Endometrium (tissue), 2 donors: ENCODE measurements around the gene TIMMDC1.

ENCODE experiments used
- FAIRE-seq: peaks from 2 replicates; lab custom pipeline; 2012; peaks lifted over from hg19 to GRCh38; lab: Jason Lieb, UNC
- donor health status: control.
- donor health status: control.

Gene TIMMDC1, protein sequence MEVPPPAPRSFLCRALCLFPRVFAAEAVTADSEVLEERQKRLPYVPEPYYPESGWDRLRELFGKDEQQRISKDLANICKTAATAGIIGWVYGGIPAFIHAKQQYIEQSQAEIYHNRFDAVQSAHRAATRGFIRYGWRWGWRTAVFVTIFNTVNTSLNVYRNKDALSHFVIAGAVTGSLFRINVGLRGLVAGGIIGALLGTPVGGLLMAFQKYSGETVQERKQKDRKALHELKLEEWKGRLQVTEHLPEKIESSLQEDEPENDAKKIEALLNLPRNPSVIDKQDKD

DNA sequence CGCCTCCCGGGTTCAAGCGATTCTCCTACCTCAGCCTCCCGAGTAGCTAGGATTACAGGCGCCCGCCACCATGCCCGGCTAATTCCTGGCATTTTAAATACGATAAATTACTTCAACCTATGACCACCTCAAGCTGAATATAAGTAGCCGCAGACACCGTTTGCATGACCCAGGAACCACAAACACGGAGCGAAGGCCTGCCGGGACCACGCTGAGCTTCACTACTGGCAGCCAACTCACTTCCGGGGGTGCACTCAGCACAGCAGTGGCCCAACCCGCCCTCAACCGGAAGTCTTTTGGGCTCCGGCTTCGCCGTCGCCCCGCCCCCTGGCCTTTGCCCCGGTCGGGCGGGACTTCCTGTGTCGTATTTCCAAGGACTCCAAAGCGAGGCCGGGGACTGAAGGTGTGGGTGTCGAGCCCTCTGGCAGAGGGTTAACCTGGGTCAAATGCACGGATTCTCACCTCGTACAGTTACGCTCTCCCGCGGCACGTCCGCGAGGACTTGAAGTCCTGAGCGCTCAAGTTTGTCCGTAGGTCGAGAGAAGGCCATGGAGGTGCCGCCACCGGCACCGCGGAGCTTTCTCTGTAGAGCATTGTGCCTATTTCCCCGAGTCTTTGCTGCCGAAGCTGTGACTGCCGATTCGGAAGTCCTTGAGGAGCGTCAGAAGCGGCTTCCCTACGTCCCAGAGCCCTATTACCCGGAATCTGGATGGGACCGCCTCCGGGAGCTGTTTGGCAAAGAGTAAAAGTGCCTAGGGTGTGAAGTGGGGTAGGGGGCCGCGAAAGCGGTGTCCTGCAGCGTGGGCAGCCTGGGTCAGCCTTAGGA lies at the start of gene TIMMDC1:
TIMMDC1 (plus strand) TSS at position 362 of the 826 bp plus-strand sequence; CDS start at position 549, 187 bp downstream.
- FAIRE-seq, result peak; percentile 88

DNA sequence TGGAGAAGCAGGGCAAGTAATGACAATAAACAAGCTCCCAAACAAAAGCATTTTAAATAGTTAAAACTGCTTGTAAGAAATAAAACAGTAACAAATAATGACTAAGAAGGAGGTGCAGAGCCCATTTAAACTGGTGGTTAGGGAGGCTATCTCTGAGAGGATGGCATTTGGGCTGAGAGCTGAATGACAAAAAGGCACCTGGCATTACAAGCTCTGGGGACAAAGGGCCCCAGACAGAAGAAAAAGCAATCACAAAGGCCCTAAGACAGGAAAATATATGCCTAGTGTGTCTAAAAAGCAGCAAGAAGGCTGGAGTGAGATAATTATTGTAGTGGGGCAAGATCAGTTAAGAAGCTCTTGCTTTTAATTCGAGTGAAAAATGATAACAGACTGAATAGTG lies 44.5 kb upstream of the TIMMDC1 start:
- no peak for FAIRE-seq

DNA sequence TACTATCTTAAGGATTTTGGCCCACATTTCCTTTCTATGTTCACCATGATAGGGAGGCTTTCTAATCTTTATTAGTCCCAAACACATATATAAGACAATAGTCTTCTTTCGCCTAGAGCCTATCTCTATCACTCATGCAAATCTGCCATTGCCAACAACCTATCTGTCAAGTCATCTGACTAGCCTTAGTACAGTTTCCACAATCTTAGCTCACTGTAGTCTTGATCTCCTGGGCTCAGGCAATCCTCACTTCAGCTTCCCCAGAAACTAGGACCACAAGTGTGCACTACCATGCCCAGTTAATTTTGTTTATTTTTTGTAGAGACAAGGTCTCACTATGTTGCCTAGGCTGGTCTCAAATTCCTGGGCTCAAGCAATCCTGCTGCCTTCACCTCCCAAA lies 41.9 kb upstream of the TIMMDC1 start:
- FAIRE-seq, result no peak

DNA sequence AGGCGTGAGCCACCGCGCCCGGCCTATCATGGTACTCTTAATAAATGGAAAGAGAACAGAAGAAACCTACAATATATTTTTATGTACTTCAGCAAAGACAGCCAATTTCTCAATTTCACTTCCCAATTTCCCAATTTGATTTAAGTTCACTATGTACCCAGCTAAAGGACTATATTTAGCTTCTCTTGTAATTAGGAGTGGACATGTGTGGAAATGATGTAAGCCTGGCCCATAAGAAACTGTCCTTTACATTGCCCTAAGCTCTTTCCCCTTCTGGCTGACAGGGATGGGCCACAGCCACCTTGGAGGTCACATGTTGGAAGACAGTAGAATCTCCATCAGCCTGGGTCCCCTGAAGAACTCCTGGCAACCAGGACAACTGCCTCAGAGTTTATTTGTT lies 41.1 kb upstream of the TIMMDC1 start:
- no peak for FAIRE-seq

DNA sequence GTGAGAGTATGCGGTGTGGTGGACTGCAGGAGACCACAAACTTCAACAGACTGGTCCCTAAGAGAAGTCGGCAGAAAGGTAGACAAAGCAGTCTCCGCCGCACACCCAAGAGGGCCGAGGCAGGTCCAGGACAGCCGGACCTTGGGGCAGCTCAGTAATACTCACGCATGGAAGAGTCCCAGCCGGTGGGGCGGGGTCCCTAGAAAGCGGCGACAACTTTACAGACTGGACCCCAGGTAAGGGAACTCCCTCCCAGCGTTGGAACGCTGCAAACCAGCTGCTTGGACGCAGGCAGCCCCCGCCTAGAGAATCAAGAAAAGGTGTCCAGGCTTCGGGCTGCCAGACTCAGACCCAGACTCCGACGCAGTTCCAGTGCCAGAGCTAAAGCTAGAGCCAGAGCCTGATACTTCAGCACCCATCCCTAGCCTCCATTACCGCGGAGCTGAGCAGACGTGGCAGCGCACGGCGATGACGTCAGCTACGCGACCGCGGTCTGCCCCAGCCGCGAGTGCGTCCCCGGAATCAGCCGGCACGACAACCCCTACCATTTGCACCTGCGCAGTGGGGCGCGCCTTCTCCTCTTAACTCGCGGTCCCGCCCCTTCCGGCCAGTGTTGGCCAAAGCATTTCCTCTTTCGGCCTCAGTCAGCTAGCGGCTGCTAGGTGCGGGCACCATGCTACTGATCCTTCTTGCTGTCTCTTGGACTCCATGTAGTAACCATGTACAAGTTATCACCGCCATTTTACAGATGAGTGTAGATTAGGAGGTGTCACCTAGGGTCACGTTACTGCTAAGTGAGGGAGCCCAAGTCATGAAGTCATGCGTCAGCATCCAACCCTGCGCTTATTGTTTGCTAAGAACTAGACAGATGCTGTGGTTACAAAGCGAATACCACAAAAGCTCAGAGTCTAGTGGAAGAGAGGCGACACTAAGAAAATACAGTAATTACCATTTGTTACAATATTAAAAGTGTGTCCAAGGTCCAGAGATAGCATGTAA lies 34.9 kb upstream of the TIMMDC1 start, which contains the start of gene TMEM39A:
TMEM39A (minus strand) TSS at position 445 of the 999 bp plus-strand sequence. CDS start 1,541 bp downstream, outside the sequence.
- peak; percentile 96 for FAIRE-seq

DNA sequence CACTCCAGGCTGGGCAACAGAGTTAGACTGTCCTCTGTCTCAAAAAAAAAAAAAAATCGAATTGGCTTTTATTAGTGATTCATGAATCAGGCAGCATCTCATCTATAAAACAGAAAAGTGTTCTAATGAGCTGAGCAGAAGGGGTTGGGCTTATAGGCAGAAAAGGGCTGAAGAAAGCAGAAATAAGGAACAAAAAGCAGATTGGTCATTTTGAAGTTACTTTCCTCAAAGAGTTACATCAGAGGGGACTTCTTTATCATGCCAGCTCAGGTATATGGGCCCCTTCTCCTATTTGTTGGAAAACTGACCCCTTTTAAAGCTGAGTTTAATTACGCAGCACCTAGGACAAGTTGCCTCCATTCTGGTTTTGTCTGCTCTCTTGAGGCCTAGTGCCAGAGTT lies 30.3 kb upstream of the TIMMDC1 start:
- FAIRE-seq, result no peak

DNA sequence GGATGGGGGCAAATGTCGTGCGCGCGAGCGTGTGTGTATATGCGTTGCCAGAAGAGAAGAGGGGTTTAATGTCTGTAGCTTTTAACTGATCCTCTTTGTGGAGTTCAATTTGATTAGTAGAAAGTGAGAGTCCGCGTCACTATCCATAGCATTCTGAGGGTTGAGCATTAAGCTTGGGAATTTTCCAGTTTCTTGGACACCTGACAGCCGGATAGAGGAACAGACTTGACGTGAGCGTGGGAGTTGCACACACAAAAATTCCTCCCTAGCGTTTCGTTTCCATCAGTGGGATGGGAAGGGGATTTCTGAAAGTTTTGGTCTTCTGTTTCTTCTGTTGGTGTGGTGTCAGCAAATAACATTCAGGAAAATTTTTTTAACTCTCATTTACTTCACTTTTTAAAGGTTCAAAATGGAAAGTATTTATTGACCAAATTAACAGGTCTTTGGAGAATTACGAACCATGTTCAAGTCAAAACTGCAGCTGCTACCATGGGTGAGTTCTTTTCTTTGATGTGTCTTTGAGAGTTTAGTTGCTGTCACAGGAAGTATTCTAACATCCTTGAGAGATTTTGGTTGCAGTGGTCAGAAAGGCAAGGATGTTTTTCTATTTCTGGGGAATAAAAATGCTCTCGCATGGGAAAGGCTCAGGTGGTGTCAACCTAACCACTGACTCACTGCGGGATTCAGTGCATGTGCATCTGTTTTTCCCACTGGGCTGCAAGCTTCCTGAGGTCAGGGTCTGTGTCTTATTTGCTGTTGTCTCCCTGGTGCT lies 28.7 kb upstream of the TIMMDC1 start:
- FAIRE-seq, result no peak

DNA sequence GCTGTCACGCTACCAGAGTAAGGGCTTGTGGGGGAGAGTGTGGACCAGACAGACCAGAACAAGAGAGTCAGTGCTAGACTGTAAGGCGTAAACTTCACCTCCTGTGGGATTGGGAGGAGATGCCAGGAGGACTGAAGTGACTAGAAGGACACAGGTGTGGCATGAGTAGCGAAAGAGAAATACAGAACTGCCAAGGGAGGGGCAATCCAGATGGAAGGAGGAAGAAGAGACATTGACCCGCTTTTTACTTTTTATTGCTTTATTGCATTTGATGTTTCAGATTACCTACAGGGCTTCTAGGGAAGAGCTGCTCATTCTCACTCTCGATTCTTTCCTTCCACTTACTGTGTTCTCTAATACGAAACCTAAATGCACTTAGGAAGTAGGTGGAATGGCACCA lies 27.5 kb upstream of the TIMMDC1 start:
- no peak for FAIRE-seq

DNA sequence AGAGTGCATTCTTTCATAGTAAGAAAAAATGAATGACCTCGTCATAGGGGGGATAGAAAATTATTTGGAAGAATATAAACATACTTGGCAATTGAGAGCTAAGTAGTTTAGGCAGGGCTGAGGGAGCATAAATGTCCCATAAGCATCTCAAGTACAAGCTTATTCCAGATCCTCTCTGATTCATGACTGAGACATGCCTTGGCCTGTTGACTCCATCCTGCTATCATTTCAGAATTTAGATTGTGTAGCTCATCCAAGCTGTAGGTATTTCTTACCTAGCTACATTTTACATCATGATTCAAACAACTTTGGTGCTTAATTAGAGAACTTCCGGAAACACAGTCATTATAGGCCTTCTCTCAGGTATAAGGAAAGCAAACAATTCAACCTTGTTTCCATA lies 17.3 kb upstream of the TIMMDC1 start:
- no peak for FAIRE-seq

DNA sequence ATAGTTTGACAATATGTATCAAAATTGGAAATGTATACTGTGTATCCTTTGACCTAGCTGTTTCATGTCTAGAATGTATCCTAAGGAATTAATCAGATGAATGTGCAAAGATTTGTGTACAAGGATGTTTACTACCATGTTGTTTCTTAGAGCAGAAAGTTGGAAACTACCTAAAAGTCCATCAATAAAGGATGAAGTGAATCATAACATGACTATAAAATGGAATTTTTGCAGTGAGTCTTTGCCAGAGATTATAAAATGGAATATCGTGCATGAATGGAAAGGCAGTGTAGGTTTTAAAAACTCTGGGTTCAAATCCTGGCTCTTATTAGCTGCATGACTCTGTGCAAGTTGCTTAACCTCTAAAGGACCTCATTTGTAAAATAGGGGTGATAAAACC lies 15.2 kb upstream of the TIMMDC1 start:
- FAIRE-seq, result no peak

DNA sequence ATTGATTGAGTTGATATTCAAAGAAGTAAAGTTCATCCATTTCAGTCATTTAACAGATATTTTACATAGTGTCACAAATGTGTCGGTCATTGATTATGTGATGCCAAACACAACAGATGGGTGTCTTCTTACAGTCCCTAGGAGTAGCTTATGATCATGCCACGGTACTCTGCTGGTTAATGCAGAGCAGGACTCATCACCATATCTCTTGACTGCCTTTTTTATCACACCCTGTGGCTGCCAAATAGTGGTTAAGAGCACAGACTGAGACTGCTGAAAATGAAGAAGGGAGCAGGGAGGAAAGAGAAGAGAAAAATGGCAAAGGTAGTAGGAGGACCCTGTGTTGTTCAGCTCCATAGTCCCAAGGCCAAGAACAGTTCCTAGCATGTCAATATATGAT lies 12.8 kb upstream of the TIMMDC1 start:
- FAIRE-seq, result no peak

DNA sequence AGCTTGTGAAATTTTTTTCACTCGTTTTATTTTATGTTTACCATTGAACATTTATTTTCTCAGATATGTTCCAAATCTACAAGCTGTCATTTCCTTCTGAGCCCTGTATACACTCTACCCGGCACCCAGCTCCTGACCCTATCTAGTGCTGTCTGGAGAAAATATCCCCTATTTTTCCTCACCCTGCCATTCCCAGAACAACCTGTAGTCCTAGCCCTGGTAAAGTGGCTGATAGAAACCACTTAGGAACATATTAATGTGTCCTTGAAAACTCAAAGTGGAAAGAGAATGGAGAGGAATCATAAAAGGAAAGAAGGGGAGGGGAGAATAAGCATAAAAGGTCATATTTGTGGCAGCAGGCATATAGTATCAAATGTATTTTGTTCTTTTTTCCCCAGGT lies 8.2 kb upstream of the TIMMDC1 start:
- FAIRE-seq, result no peak

DNA sequence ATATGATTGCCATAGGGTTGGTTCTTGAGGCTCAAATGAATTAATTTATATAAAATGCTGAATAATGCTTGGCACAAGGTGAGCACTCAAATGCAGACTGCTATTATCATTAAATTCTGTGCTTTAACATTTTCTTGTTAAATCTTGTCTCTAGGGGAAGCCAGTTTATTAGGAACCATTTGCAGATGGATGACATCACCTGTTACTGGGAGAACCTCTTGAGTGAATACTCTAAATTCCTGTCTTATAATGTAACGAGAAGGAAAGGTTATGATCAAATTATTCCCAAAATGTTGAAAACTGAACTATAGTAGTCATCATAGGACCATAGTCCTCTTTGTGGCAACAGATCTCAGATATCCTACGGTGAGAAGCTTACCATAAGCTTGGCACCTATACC lies 6.2 kb upstream of the TIMMDC1 start:
- no peak for FAIRE-seq

DNA sequence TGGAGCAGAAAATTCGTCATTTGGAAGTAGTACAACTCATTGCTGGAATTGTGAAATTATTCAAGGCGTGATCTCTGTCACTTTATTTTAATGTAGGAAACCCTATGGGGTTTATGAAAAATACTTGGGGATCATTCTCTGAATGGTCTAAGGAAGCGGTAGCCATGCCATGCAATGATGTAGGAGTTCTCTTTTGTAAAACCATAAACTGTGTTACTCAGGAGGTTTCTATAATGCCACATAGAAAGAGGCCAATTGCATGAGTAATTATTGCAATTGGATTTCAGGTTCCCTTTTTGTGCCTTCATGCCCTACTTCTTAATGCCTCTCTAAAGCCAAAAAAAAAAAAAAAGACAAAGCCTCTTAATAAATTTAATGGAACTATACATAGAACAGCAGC lies 5.5 kb upstream of the TIMMDC1 start:
- FAIRE-seq, result no peak

DNA sequence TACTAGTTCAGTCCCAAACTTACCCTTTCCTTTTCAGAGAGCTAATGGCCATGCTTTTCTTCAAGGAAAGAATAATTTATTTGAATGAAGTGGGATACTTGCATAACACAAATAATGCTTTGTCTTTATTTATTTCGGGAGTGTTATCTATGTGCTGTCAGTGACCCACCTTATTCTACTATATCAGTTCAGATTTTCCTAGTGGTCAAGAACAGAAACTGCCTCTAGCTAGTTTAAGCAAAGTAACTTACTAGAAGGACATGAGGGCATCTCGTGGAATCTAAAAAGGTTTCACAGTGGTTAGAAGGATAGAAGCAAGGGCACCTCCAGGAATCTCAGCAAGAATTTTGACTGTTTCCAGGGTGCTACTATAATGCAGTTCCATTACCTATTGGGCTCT lies 3.8 kb upstream of the TIMMDC1 start:
- no peak for FAIRE-seq

DNA sequence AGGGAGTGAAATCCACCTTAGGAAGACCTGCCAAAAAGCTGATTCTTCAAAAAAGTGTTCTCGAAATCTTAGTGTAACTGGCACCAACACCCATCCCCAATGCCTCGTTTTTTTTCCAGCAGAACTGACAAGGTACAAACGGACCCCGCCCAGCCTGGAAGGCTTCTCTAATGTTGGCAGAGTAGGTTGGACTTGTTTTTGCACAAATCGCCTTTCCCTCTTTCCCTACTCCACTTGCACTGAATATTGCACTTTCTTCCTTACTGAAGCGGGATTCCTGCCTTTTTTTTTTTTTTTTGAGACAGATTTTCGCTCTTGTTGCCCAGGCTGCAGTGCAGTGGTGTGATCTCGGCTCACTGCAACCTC lies 544 bp upstream of the TIMMDC1 start:
- no peak for FAIRE-seq

DNA sequence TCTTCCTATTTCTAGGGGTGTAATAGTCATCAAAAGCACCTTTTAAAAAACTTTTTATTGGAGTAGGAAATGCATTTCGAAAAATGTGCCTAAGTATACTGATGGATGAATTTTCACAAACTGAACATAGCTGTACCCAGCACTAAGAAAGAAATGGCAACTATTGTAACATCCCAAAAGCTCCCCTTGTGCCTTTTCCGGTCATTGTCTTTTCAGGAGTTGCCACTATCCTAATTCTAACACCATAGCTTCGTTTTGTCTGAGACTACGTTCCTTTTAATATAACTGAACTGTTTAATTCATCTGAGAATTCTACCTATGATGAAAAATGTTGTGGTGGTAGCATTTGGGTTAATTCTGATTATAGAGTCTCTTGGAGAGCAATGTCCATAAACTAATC lies 1.9 kb downstream of the TIMMDC1 start:
- FAIRE-seq, result no peak

DNA sequence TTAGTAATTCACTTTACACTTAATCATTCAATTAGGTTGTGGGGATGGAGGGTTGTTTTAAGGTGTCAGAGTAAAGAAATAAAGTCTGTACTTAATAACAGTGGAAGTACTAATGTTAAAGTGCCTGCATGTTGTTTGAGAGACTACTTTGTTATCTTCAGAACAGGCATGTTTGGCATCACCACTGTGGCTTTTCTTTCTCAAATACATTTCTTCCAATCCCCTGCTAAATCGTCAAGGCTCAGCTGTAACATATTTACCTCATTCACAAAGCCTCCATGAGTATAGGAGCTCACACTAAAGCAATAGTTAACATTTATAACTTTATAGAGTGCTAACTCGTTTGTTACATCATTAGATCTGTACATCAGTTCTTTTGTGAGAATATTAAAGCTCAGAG lies 2.6 kb downstream of the TIMMDC1 start:
- no peak for FAIRE-seq

DNA sequence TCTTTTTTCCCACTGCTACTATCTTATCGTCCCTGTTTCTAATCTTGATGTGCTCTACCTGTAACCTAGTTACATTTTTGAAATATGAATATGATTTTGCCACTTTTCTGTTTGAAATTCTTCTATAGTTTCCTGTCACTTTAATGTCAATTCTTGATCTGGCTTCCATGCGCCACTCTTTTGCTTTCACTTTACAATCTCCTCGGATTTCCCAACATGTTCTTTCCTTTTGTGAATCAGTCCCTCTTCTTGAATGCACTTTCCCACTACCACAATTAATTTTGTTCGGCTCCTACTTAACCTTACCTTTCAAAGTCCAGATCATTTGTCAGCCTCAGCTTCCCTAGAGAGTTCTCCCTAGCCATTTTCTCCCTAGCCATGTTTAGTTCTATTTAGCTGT lies 8.3 kb downstream of the TIMMDC1 start:
- FAIRE-seq, result no peak

DNA sequence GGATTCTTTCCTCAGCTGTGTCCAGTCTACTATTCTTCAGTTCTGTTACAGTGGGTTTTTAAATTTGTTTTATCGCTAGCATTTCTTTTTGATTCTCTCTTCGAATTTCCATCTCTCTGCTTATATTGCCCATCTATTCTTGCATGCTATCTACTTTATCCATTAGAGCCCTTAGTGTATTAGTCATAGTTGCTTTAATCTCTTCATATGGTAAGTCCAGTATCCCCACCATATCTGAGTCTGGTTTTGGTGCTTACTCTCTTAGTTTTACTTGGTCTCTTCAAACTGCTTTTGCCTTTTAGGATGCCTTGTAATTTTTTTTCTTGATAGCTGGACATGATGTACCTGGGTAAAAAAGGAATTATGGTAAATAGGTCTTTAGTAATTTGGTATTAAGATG lies 9.1 kb downstream of the TIMMDC1 start:
- no peak for FAIRE-seq

DNA sequence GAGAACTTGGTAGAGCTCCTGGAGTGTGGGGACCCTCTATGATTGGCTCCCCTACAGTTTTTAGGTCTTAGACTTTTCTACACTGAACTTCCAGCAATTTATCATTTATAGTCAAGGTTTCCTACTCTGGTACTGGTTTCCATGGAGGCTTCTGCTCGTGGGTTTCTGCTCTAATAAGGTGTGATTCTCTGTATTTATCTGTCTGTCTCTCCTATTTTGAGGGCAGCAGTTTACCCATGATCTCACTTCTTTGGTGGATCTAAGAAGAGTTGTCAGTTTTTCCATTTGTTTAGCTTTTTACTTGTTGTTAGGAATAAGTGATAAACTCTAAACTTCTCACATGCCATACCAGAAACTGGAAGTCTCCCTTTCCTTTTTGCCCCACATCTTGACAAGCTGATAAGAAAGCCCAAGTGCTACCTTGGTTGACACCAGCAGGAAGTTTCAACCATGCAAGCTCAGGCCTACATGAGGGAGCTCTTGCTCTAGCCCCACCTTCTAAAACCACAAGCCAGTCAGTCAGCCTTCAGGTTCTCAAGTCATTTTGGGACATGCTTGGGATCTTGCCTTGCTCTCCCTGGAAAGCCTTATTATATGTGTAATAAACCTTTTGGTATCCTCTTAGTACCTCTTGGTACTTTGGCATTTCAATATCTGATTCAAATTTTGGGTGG lies 10.0 kb downstream of the TIMMDC1 start:
- no peak for FAIRE-seq
